Measurements from ENCODE around the gene ESPN. TPM values are rescaled to one million over a fixed set of nuclear protein-coding genes. Genes with fewer than 3 reads are reported as not detected.

The ESPN gene
- polyA plus RNA-seq, 1 of the 3 experiments (the other 2 are of a cell fraction), result 0.33 TPM

DNA sequence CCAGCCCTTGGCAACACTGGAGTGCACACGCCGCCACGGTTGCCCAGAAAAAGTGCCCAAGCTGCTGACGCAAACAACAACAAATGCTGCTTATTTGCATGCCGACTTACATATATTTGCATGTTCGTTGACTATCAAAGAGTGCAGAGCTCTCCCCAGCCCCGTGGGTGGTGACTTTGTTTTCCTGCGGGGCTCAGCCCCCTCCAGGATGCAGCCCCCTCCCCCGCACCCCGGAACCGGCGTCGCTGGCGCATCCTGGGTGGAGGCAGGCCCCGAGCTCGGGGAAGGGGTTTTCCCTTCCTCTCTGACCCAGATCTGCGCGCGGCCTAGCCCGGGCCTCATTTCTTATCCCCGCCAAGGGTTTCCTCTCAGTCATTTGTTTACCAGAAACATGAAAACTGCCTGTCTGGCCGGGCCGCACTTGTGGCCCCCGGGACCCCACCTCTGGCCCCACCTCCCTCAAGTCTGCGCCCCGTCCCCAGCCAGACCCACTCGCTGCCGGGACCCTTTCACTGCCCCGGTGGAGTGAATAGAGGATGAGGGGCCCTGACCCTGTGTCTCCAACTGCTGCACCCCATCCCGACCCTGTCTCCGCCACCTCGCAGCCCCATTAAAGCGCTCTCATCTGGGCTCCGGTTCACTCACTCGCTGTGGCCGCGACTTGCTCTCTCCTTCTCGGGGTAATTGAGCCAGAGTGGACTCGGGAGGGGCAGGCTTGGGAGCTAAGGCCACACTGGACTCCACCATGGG, 35.9 kb downstream of the ESPN start:
- Histone ChIP-seq H3K4me2 (no peak overlapping the region), H3K36me3 (replicated peaks in 1 of 2; ENCODE audit: control insufficient read depth in 1 of 2, insufficient read depth in 2 of 2, low read length in 1 of 2) (peaks cover 0 to 15% of the 10 kb centered on the region in 2 experiments), H3K4me1 (ENCODE audit: control insufficient read depth in 1 of 2, insufficient read depth in 2 of 2, low read depth in 1 of 2, low read length in 1 of 2) (no peaks in the 10 kb centered on the region), H3K9me2 (no peaks in the 10 kb centered on the region), H3K4me3 (ENCODE audit: low read depth in 2 of 2, low read length in 1 of 2) (no peak overlapping the region), H3K9me3 (no peaks in the 10 kb centered on the region), H3K79me2 (ENCODE audit: insufficient read depth) (no peaks in the 10 kb centered on the region), H2AFZ (ENCODE audit: low read depth) (no peak overlapping the region), H3K27ac (ENCODE audit: low read depth in 2 of 2, low read length in 1 of 2) (no peak overlapping the region), H3K9ac (no peak overlapping the region), H4K20me1 (ENCODE audit: insufficient read depth) (no peaks in the 10 kb centered on the region), H3K27me3 (ENCODE audit: insufficient read depth) (no peaks in the 10 kb centered on the region; the same call in 1 of the 2 replicates), H3F3A (replicated peaks; ENCODE audit: insufficient read depth) (no peaks in the 10 kb centered on the region)
- POLR2A ChIA-PET, result interaction anchor here (0.7 kb wide), 1 partner anchor 27 kb away, joined by 3 read pairs; no protein-coding TSS in a partner anchor
- TF ChIP-seq GATA2 (CRISPR knock-in tag; IDR thresholded peaks at IDR 0.05) (no peak), RXRA (IDR thresholded peaks at IDR 0.05; ENCODE audit: borderline replicate concordance, low read depth) (no peak), NRF1 (IDR thresholded peaks at IDR 0.05; ENCODE audit: low read depth, low read length) (no peak), FOXJ3 (CRISPR knock-in tag; IDR thresholded peaks at IDR 0.05) (no peak), RCOR1 (IDR thresholded peaks at IDR 0.05; ENCODE audit: low read length) (no peak), ELF1 (IDR thresholded peaks at IDR 0.05) (no peak), SMC3 (IDR thresholded peaks at IDR 0.05; ENCODE audit: low read depth, low read length) (no peak), CHD2 (IDR thresholded peaks at IDR 0.05; ENCODE audit: low read length, partially characterized antibody) (no peak), EP300 (IDR thresholded peaks at IDR 0.05; ENCODE audit: borderline replicate concordance in 1 of 2, low read depth in 1 of 2, low read length in 1 of 2) (no peak)
- TF ChIP-seq, protein P1, sequence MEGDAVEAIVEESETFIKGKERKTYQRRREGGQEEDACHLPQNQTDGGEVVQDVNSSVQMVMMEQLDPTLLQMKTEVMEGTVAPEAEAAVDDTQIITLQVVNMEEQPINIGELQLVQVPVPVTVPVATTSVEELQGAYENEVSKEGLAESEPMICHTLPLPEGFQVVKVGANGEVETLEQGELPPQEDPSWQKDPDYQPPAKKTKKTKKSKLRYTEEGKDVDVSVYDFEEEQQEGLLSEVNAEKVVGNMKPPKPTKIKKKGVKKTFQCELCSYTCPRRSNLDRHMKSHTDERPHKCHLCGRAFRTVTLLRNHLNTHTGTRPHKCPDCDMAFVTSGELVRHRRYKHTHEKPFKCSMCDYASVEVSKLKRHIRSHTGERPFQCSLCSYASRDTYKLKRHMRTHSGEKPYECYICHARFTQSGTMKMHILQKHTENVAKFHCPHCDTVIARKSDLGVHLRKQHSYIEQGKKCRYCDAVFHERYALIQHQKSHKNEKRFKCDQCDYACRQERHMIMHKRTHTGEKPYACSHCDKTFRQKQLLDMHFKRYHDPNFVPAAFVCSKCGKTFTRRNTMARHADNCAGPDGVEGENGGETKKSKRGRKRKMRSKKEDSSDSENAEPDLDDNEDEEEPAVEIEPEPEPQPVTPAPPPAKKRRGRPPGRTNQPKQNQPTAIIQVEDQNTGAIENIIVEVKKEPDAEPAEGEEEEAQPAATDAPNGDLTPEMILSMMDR (IDR thresholded peaks at IDR 0.05), result no peak
- TF ChIP-seq, protein P2, sequence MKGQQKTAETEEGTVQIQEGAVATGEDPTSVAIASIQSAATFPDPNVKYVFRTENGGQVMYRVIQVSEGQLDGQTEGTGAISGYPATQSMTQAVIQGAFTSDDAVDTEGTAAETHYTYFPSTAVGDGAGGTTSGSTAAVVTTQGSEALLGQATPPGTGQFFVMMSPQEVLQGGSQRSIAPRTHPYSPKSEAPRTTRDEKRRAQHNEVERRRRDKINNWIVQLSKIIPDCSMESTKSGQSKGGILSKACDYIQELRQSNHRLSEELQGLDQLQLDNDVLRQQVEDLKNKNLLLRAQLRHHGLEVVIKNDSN (IDR thresholded peaks at IDR 0.05; ENCODE audit: borderline replicate concordance, low read depth), result no peak
- TF ChIP-seq, protein P3, sequence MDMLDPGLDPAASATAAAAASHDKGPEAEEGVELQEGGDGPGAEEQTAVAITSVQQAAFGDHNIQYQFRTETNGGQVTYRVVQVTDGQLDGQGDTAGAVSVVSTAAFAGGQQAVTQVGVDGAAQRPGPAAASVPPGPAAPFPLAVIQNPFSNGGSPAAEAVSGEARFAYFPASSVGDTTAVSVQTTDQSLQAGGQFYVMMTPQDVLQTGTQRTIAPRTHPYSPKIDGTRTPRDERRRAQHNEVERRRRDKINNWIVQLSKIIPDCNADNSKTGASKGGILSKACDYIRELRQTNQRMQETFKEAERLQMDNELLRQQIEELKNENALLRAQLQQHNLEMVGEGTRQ (IDR thresholded peaks at IDR 0.05; ENCODE audit: borderline replicate concordance, low read depth, low read length), result no peak
- CTCF ChIA-PET, result interaction anchor here (1.0 to 1.8 kb wide), 5 partner anchors 13 to 63 kb away, joined by 3 to 8 read pairs (median 5); no protein-coding TSS in a partner anchor
- no peak for DNase-seq
- WGBS (ENCODE audit: low lambda C conversion rate), result 88% methylated on average over 29 of the region's 39 CpGs

DNA sequence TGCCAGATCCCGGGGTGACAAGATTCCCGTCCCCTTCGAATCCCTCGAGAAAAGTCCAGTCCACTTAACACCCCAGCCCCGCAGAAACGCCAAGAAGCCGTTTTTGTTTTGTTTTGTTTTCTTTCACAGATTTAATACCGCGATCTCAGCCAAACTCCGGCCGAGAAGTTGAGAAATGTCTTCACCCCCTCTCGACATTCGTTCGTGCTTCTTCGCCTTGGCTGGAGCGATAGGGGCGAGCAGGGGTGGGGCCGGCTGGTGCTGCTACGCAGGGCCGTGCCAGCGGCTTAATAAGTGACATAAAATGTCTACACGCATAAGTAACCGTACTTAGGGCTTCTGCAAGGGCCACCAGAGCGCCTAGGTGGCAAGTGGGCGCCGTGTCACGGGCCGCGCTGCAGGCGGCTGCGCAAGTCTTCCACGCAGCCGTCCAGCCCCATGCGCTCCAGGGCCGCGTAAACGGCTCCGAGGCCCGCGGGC, 36.5 kb downstream of the ESPN start:
- no peak for DNase-seq
- no peaks in the 10 kb centered on the region; the same call in 1 of the 2 replicates for H3K27me3 ChIP-seq (ENCODE audit: insufficient read depth)
- no peaks in the 10 kb centered on the region for H3K79me2 ChIP-seq (ENCODE audit: insufficient read depth)
- ChIA-PET CTCF (interaction anchor here (1.3 to 1.8 kb wide), 3 partner anchors 15 to 62 kb away, joined by 5 to 8 read pairs (median 6); no protein-coding TSS in a partner anchor), POLR2A (no interaction called here)
- H3F3A ChIP-seq (replicated peaks; ENCODE audit: insufficient read depth), result no peaks in the 10 kb centered on the region
- no peak overlapping the region for H3K4me3 ChIP-seq (ENCODE audit: low read depth in 2 of 2, low read length in 1 of 2)
- peaks cover 0 to 15% of the 10 kb centered on the region in 2 experiments for H3K36me3 ChIP-seq (replicated peaks in 1 of 2; ENCODE audit: control insufficient read depth in 1 of 2, insufficient read depth in 2 of 2, low read length in 1 of 2)
- no peaks in the 10 kb centered on the region for H3K9me3 ChIP-seq
- H2AFZ ChIP-seq (ENCODE audit: low read depth), result no peak overlapping the region
- no peaks in the 10 kb centered on the region for H3K4me1 ChIP-seq (ENCODE audit: control insufficient read depth in 1 of 2, insufficient read depth in 2 of 2, low read depth in 1 of 2, low read length in 1 of 2)
- no peaks in the 10 kb centered on the region for H3K9me2 ChIP-seq
- no peak overlapping the region for H3K27ac ChIP-seq (ENCODE audit: low read depth in 2 of 2, low read length in 1 of 2)
- H3K9ac ChIP-seq, result no peak overlapping the region
- 95% methylated on average over 32 of the region's 40 CpGs for WGBS (ENCODE audit: low lambda C conversion rate)
- H3K4me2 ChIP-seq, result no peak overlapping the region
- H4K20me1 ChIP-seq (ENCODE audit: insufficient read depth), result no peaks in the 10 kb centered on the region
- TF ChIP-seq MEF2A (IDR thresholded peaks at IDR 0.05; ENCODE audit: borderline replicate concordance, low read depth) (no peak), YY1 (IDR thresholded peaks at IDR 0.05; ENCODE audit: low read depth) (no peak), RFX5 (IDR thresholded peaks at IDR 0.05; ENCODE audit: low read length) (no peak), CHD2 (IDR thresholded peaks at IDR 0.05; ENCODE audit: low read length, partially characterized antibody) (no peak), FOXJ3 (CRISPR knock-in tag; IDR thresholded peaks at IDR 0.05) (no peak), MAX (IDR thresholded peaks at IDR 0.05; ENCODE audit: low read depth) (no peak), TCF12 (IDR thresholded peaks at IDR 0.05) (no peak), EZH2phosphoT487 (IDR thresholded peaks at IDR 0.05; ENCODE audit: borderline replicate concordance, low read depth) (no peak)
- TF ChIP-seq, protein P4, sequence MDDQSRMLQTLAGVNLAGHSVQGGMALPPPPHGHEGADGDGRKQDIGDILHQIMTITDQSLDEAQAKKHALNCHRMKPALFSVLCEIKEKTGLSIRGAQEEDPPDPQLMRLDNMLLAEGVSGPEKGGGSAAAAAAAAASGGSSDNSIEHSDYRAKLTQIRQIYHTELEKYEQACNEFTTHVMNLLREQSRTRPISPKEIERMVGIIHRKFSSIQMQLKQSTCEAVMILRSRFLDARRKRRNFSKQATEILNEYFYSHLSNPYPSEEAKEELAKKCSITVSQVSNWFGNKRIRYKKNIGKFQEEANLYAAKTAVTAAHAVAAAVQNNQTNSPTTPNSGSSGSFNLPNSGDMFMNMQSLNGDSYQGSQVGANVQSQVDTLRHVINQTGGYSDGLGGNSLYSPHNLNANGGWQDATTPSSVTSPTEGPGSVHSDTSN (IDR thresholded peaks at IDR 0.05), result no peak
- TF ChIP-seq, protein P5, sequence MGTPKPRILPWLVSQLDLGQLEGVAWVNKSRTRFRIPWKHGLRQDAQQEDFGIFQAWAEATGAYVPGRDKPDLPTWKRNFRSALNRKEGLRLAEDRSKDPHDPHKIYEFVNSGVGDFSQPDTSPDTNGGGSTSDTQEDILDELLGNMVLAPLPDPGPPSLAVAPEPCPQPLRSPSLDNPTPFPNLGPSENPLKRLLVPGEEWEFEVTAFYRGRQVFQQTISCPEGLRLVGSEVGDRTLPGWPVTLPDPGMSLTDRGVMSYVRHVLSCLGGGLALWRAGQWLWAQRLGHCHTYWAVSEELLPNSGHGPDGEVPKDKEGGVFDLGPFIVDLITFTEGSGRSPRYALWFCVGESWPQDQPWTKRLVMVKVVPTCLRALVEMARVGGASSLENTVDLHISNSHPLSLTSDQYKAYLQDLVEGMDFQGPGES (IDR thresholded peaks at IDR 0.05; ENCODE audit: low read depth, low read length), result no peak

Measured in SK-N-SH (cell line).